ENCODE data around the gene RDH11.
"Not testable (repeated sequence)": the region's sequence is repeated elsewhere in the genome, so short reads cannot be mapped to it uniquely, and the experiment has no call there.

RDH11 gene

GRCh38 chr14:67701492-67701891 is 5.9 kb upstream of the RDH11 start, which contains the start of gene RDH12:
RDH12 (plus strand) TSS chr14:67701886; CDS start chr14:67722643, 20,757 bp downstream.
- not testable (repeated sequence) for DNase-seq

GRCh38 chr14:67698179-67698578 is 2.6 kb upstream of the RDH11 start:
- no peak for DNase-seq

DNA sequence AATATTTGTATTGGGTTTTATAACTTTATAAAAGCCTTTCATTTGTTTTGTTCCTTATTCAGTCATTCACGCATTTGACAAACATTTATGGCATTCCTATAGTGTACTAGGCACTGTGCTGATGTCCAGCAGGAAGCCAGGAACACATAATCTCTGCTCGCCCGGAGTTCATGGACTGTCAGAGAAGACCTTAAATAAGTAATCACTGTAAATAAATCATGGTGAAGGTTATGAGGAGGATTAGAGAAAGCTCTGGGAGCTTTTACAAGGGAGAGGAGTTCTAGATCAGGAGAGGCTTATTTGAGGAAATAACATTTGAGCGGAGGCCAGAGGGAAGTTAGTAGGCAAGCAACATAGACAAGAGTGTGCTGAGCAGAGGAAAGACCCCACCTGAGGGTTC is 1.4 kb upstream of the RDH11 start:
- DNase-seq, result no peak

- peak; percentile 86 for DNase-seq
Observed at GRCh38 chr14:67694791-67695393, 672 bp downstream of the RDH11 start.

- no peak for DNase-seq
Observed at GRCh38 chr14:67690011-67690410, 5.6 kb downstream of the RDH11 start.

DNA sequence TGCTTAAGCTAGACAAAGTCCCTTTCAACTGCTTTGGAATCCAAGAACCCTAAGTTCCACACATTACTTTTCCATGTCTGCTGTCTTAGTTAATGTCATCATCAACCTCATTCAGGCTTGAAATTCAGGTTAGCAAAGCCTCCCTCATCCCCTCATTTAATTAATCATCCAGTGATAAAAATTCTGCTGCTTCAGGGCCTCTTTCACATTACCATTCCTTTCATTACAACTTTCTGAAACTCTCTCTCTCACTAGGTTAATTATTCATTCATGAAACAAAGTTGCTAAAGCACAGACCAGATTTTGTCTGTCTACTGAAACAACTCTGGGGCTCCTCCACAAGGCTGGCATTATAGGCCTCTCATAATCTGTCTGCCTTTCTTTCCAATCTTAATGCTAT is 11.7 kb downstream of the RDH11 start:
- DNase-seq, result no peak

- no peak for DNase-seq
Observed at GRCh38 chr14:67680941-67681340, 14.6 kb downstream of the RDH11 start.

DNA sequence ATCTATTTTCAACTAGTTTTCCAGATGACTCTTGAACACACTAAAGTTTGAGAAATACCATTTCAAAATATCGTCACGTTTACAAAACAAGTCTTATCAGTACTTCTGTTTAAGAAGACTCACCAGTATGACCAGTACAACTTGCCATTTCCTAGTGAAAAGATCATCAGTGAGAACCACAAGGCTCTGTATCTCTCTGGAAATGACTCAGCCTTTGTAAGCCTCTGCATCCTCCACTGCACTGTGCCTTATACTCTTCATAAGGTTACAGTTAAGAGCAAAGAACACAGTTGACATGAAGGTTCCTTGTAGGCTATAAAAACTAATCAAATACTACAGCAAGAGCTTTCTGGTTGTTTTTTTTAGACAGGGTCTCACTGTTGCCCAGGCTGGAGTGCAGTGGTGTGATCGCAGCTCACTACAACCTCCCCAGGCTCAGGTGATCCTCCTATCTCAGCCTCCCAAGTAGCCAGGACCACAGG is 15.4 kb downstream of the RDH11 start:
- peak; percentile 95 for DNase-seq

- no peak for DNase-seq
Observed at GRCh38 chr14:67679006-67679405, 16.6 kb downstream of the RDH11 start.

DNA sequence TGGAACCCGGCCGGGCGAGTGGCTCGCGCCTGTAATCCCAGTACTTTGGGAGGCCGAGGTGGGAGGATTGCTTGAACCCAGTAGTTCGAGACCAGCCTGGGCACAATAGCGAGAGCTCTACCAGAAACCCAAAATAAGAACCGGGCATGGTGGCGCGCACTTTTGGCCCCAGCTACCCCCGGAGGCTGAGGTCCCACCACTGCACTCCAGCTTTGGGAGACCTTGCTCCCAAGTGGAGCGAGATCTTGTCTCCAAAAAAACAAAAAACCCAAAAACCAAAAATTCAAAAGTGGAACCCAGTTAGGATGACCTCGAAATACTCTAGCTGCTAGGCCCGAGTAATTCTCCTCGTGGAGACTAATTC is 20.4 kb downstream of the RDH11 start:
- no peak for DNase-seq

GRCh38 chr14:67674480-67675218 is 20.9 kb downstream of the RDH11 start, which contains the start of gene VTI1B:
VTI1B (minus strand) TSS chr14:67674632; CDS start chr14:67674489, 143 bp downstream.
- peak; percentile 67 for DNase-seq

- peak; percentile 49 for DNase-seq
Observed at GRCh38 chr14:67674139-67674479, 21.5 kb downstream of the RDH11 start.

GRCh38 chr14:67673451-67673850 is 22.1 kb downstream of the RDH11 start:
- no peak for DNase-seq

DNA sequence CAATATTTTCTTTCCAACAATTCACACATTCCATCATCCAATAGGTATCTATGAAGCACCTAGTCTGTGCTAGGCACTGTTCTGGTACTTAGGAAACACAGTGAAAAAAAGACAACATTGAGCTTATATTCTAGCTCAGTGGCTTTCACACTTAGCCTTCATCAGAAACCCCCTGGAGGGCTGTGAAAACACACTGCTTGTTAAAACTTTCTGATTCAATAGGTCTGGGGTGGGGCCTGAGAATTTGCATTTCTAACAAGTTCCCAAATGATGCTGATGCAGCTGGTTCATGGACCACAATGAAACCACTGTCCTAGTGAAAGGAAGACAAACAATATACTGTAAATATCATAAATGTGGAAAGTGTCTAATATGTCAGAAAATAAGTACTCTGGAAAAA is 27.0 kb downstream of the RDH11 start:
- no peak for DNase-seq

- DNase-seq, result no peak
Observed at GRCh38 chr14:67666750-67667449, 28.7 kb downstream of the RDH11 start.

- DNase-seq, result no peak
Observed at GRCh38 chr14:67665868-67666267, 29.7 kb downstream of the RDH11 start.

DNA sequence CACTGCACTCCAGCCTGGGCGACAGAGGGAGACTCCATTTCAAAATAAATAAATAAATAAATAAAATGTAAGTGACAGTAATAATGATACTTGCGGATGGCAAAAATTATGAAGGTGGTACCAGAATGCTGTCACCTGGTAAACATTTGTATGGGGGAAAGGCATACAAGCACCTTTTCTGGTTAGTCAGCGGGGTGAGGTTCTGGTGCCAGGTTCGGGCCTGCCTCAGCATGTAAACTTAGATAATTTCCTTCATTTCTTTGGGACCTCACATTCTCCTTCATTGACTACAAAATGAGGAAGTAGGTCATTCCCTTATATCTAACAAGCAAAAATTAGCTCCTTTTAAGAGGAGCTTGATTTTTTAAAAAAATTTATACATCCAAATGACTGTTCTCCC is 31.9 kb downstream of the RDH11 start:
- DNase-seq, result no peak

- DNase-seq, result no peak
Observed at GRCh38 chr14:67653651-67654280, 41.8 kb downstream of the RDH11 start.

DNA sequence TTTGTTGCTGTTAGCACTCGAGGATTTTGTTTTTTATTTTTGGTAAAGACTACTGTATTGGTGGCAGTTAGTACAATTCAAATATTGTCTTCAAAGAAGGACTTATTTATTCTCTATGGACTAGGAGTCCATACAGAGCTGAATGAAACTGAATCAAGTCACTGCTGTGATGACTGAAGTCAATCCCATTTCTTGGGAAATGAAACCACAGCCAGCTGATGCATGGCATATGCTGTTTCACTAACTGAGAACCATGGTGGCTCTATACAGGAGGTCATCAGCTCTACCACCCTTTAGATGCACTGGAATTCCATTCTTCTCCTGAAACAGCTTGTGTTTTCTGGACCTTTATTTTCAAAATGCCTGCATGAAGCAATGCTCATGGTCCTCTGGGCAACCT is 43.4 kb downstream of the RDH11 start:
- DNase-seq, result no peak

DNA sequence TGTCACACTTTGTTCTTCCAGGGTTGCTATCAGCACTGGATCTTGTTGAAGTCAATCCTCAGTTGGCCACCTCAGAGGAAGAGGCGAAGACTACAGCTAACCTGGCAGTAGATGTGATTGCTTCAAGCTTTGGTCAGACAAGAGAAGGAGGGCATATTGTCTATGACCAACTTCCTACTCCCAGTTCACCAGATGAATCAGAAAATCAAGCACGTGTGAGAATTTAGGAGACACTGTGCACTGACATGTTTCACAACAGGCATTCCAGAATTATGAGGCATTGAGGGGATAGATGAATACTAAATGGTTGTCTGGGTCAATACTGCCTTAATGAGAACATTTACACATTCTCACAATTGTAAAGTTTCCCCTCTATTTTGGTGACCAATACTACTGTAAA is 44.9 kb downstream of the RDH11 start:
- DNase-seq, result peak; percentile 32

DNA sequence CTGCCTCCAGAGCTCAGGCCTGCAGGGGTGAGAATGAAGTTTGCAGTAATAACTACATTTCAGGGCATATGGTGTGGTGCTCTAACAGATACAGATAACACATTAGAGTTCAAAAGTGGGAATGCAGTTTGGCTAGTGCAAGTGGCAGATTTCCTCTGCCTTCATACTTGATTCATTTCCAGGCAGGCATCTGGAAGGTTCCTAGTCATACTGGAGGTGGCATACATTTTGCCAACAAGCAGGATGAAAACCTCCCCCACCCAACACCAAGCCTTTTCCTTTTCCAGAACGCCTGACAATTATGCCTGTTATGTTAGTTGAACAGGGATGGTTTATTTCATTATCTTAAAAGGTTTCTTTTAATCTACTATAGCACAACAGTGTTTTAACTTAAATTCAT is 45.4 kb downstream of the RDH11 start:
- no peak for DNase-seq

DNA sequence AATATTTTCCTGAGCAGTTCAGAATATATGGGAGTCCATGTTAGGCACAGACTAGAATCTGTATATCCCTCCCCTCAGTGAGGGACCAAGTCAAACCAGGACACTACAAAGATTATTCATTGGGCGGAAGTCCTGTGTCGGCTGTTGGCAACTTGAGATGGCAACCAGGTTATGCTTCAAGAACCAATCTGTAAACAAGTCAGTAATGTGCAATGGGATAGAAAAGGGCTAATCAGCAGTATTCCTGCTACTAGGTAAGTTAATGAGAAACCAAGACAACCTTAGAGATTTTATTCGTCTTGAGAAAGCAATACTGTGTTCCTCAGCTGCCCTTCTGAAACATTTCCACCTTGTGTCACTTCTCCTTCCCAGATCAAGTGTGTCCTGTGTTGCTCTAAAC is 49.4 kb downstream of the RDH11 start:
- DNase-seq, result no peak

- DNase-seq, result no peak
Observed at GRCh38 chr14:67645414-67645813, 50.1 kb downstream of the RDH11 start.

GRCh38 chr14:67644428-67644827 is 51.1 kb downstream of the RDH11 start:
- peak; percentile 22 for DNase-seq
